A673 (cell line): ENCODE data around the gene TNKS1BP1. TPM values are rescaled to one million over a fixed set of nuclear protein-coding genes. Genes with fewer than 3 reads are reported as not detected.

Source experiments
- BruUV-seq: library from RNA; stranded (reverse); fragments of 400-500 nt; replicated peaks from 2 replicates; lab custom pipeline; 2021; lab: Mats Ljungman, UMichigan
- CTCF ChIA-PET: fragments of 300-600 bp; sonication (Branson Sonifier 250); formaldehyde crosslinking; loops from one replicate; lab custom pipeline; 2022; ENCODE audit warnings: antibody characterized with exemption; lab: Charles Lee
- POLR2A ChIA-PET: fragments of 300-600 bp; sonication (Branson Sonifier 250); formaldehyde crosslinking; loops from one replicate; lab custom pipeline; 2022; ENCODE audit warnings: antibody characterized with exemption; ENCODE audit not compliant: low non-redundant PET; lab: Charles Lee
- DNase-seq: peaks from one replicate; pipeline ENCODE4 v3.0.0-alpha.2; 2015; ENCODE audit warnings: low spot score
- H3K27ac ChIP-seq: fragments of 200-600 bp; sonication (generic); 2 replicates; pipeline ENCODE4 v1.5.1; 2016; ENCODE audit warnings: mixed run types, low read depth, mild to moderate bottlenecking, mixed read lengths, antibody characterized with exemption, low read length; ENCODE audit not compliant: poor library complexity, severe bottlenecking
- H3K27me3 ChIP-seq: fragments of 200-600 bp; sonication (generic); replicated peaks from 2 replicates; pipeline ENCODE4 v1.6.1; 2017; ENCODE audit warnings: mixed run types, low read depth, mild to moderate bottlenecking, mixed read lengths, antibody characterized with exemption, low read length; ENCODE audit not compliant: insufficient read depth, poor library complexity
- H3K36me3 ChIP-seq: fragments of 200-600 bp; sonication (generic); 2 replicates; pipeline ENCODE4 v1.6.1; 2016; ENCODE audit warnings: mixed run types, mild to moderate bottlenecking, mixed read lengths, antibody characterized with exemption, low read length; ENCODE audit not compliant: insufficient read depth, poor library complexity, severe bottlenecking
- H3K4me1 ChIP-seq: fragments of 200-600 bp; sonication (generic); 2 replicates; pipeline ENCODE4 v1.6.1; 2017; ENCODE audit warnings: mixed run types, mild to moderate bottlenecking, mixed read lengths, antibody characterized with exemption, low read length; ENCODE audit not compliant: insufficient read depth, poor library complexity, severe bottlenecking
- H3K4me3 ChIP-seq: fragments of 200-600 bp; sonication (generic); 2 replicates; pipeline ENCODE4 v1.5.1; 2016; ENCODE audit warnings: low read depth, mixed run types, mild to moderate bottlenecking, mixed read lengths, low read length; ENCODE audit not compliant: poor library complexity, severe bottlenecking
- H3K9me3 ChIP-seq: fragments of 200-600 bp; sonication (generic); 2 replicates; pipeline ENCODE4 v1.6.1; 2016; ENCODE audit warnings: mixed run types, low read depth, mild to moderate bottlenecking, mixed read lengths, antibody characterized with exemption, low read length; ENCODE audit not compliant: poor library complexity, severe bottlenecking
- EZH2 ChIP-seq: fragments of 200-600 bp; sonication (generic); IDR thresholded peaks from 2 replicates; pipeline ENCODE4 v1.6.1; 2017; ENCODE audit warnings: borderline replicate concordance, low read depth, mild to moderate bottlenecking, mixed read lengths, antibody characterized with exemption, low read length; ENCODE audit not compliant: poor library complexity, severe bottlenecking
- intact Hi-C: fragments of 100-400 bp; cut with micrococcal nuclease; formaldehyde crosslinking; loops from one replicate; pipeline ENCODE4 v1.10.0; 2022; ENCODE audit not compliant: unreplicated experiment
- total RNA-seq: library from RNA; stranded (reverse); gene quantifications from 2 replicates; pipeline ENCODE4 v1.2.3, GENCODE V29; 2021
- TF ChIP-seq, protein P1 (sequence below): fragments of 300-800, 200-600 bp; sonication (generic); conservative IDR thresholded peaks from 2 replicates; pipeline ENCODE4 v1.5.1; 2017; ENCODE audit warnings: low read depth, mild to moderate bottlenecking, antibody characterized with exemption, low read length, moderate library complexity, mixed read lengths

TNKS1BP1 gene
- total RNA-seq, 1 experiment from 2014 or later, result 80.4 TPM

GRCh38 chr11:57314221-57314973, 10.4 kb downstream of the TNKS1BP1 start:
- intact Hi-C loops, result no loop called here
- TF ChIP-seq EZH2, result no peak
- TF ChIP-seq, protein P1, sequence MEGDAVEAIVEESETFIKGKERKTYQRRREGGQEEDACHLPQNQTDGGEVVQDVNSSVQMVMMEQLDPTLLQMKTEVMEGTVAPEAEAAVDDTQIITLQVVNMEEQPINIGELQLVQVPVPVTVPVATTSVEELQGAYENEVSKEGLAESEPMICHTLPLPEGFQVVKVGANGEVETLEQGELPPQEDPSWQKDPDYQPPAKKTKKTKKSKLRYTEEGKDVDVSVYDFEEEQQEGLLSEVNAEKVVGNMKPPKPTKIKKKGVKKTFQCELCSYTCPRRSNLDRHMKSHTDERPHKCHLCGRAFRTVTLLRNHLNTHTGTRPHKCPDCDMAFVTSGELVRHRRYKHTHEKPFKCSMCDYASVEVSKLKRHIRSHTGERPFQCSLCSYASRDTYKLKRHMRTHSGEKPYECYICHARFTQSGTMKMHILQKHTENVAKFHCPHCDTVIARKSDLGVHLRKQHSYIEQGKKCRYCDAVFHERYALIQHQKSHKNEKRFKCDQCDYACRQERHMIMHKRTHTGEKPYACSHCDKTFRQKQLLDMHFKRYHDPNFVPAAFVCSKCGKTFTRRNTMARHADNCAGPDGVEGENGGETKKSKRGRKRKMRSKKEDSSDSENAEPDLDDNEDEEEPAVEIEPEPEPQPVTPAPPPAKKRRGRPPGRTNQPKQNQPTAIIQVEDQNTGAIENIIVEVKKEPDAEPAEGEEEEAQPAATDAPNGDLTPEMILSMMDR, result no peak
- H3K36me3 ChIP-seq, result peaks cover 76% of the 10 kb centered on the region
- DNase-seq, result no peak
- H3K27ac ChIP-seq, result no peak overlapping the region
- H3K9me3 ChIP-seq, result no peaks in the 10 kb centered on the region
- BruUV-seq, result no TSS peak
- H3K27me3 ChIP-seq, result no peaks in the 10 kb centered on the region
- CTCF ChIA-PET, result no interaction called here
- H3K4me3 ChIP-seq, result no peak overlapping the region
- peaks cover 24% of the 10 kb centered on the region for H3K4me1 ChIP-seq
- POLR2A ChIA-PET, result no interaction called here

GRCh38 chr11:57313788-57314135, 11.0 kb downstream of the TNKS1BP1 start:
- H3K4me1 ChIP-seq, result peaks cover 24% of the 10 kb centered on the region
- no peaks in the 10 kb centered on the region for H3K9me3 ChIP-seq
- no peak overlapping the region for H3K27ac ChIP-seq
- no peak for DNase-seq
- peaks cover 79% of the 10 kb centered on the region for H3K36me3 ChIP-seq
- TF ChIP-seq, protein P1, result no peak
- TF ChIP-seq EZH2, result no peak
- H3K4me3 ChIP-seq, result no peak overlapping the region
- POLR2A ChIA-PET, result no interaction called here
- no TSS peak for BruUV-seq
- intact Hi-C loops, result no loop called here
- CTCF ChIA-PET, result no interaction called here
- H3K27me3 ChIP-seq, result no peaks in the 10 kb centered on the region

- H3K27ac ChIP-seq, result no peak overlapping the region
- POLR2A ChIA-PET, result no interaction called here
- no TSS peak for BruUV-seq
- H3K9me3 ChIP-seq, result no peaks in the 10 kb centered on the region
- H3K4me1 ChIP-seq, result peaks cover 24% of the 10 kb centered on the region
- H3K36me3 ChIP-seq, result peaks cover 80% of the 10 kb centered on the region
- TF ChIP-seq EZH2, result no peak
- TF ChIP-seq, protein P1, result no peak
- H3K4me3 ChIP-seq, result no peak overlapping the region
- no peaks in the 10 kb centered on the region for H3K27me3 ChIP-seq
- CTCF ChIA-PET, result interaction anchor here (0.5 kb wide), 1 partner anchor 33 kb away, joined by 3 read pairs; no protein-coding TSS in a partner anchor
- intact Hi-C loops, result no loop called here
- no peak for DNase-seq
These were observed 11.5 kb downstream of the TNKS1BP1 start for GRCh38 chr11:57313071-57313787.
